Liver (tissue), 9 donors: Measurements from ENCODE around the gene OR5D18. TPM values are rescaled to one million over a fixed set of nuclear protein-coding genes. Genes with fewer than 3 reads are reported as not detected.

ENCODE experiments used
- DNase-seq: peaks from one replicate; pipeline ENCODE4 v3.0.0-alpha.2; 2017; ENCODE audit warnings: low spot score
- H3K27ac ChIP-seq, 2 donors: one replicate each; pipeline ENCODE4 v1.7.0; 2013; ENCODE audit warnings: inconsistent platforms in 2 of 2, low read length in 2 of 2, control low read depth in 1 of 2, low read depth in 1 of 2, mild to moderate bottlenecking in 1 of 2
- H3K27me3 ChIP-seq, 4 donors: one replicate each; pipeline versions ENCODE4 v1.6.1 to v1.7.0; 2013; ENCODE audit warnings: low read length in 3 of 4, inconsistent platforms in 1 of 4, mild to moderate bottlenecking in 1 of 4, moderate library complexity in 1 of 4; ENCODE audit not compliant: control insufficient read depth in 4 of 4, insufficient read depth in 4 of 4
- H3K36me3 ChIP-seq, 4 donors: one replicate each; pipeline versions ENCODE4 v1.6.1 to v1.7.0; 2013; ENCODE audit warnings: low read length in 3 of 4, mild to moderate bottlenecking in 3 of 4, low read depth in 1 of 4, moderate library complexity in 1 of 4; ENCODE audit not compliant: control insufficient read depth in 4 of 4, insufficient read depth in 3 of 4
- H3K4me1 ChIP-seq, 4 donors: one replicate each; pipeline versions ENCODE4 v1.6.1 to v1.7.0; 2013; ENCODE audit warnings: low read length in 3 of 4, mild to moderate bottlenecking in 3 of 4, moderate library complexity in 1 of 4; ENCODE audit not compliant: control insufficient read depth in 4 of 4, insufficient read depth in 4 of 4
- H3K4me3 ChIP-seq, 3 donors: one replicate each; pipeline versions ENCODE4 v1.6.1 to v1.7.0; 2013; ENCODE audit warnings: low read length in 3 of 3, control low read depth in 1 of 3, low read depth in 1 of 3, mild to moderate bottlenecking in 1 of 3
- H3K9ac ChIP-seq, 2 donors: one replicate each; pipeline ENCODE4 v1.7.0; 2013; ENCODE audit warnings: low read length in 2 of 2, mild to moderate bottlenecking in 2 of 2, moderate library complexity in 2 of 2, control low read depth in 1 of 2, low read depth in 1 of 2
- H3K9me3 ChIP-seq, 4 donors: one replicate each; pipeline versions ENCODE4 v1.6.1 to v1.7.0; 2013; ENCODE audit warnings: low read length in 3 of 4; ENCODE audit not compliant: control insufficient read depth in 4 of 4
- ATF3 ChIP-seq: IDR thresholded peaks from 2 replicates; pipeline ENCODE4 v1.6.1; 2016; ENCODE audit warnings: antibody characterized with exemption
- CTCF ChIP-seq: fragments of 150-350 bp; IDR thresholded peaks from 2 replicates; pipeline ENCODE4 v1.5.1; 2017; ENCODE audit warnings: improper control_type of control experiment, low read depth, low read length; ENCODE audit not compliant: missing input control
- EGR1 ChIP-seq, 2 donors: IDR thresholded peaks; 2 replicates each; pipeline ENCODE4 v1.6.1; 2016 to 2018; ENCODE audit warnings: antibody characterized with exemption in 2 of 2, low read depth in 2 of 2
- FOXA1 ChIP-seq: IDR thresholded peaks from 2 replicates; pipeline ENCODE4 v1.6.1; 2016; ENCODE audit warnings: antibody characterized with exemption
- FOXA2 ChIP-seq: IDR thresholded peaks from 2 replicates; pipeline ENCODE4 v1.6.1; 2016; ENCODE audit warnings: antibody characterized with exemption
- GABPA ChIP-seq, 2 donors: IDR thresholded peaks in 1 of 2; conservative IDR thresholded peaks in 1 of 2; 2 replicates each; pipeline ENCODE4 v1.6.1; 2016; ENCODE audit warnings: antibody characterized with exemption in 2 of 2, mild to moderate bottlenecking in 1 of 2, moderate library complexity in 1 of 2
- HNF4A ChIP-seq, 2 donors: conservative IDR thresholded peaks; 2 replicates each; pipeline ENCODE4 v1.6.1; 2016; ENCODE audit warnings: antibody characterized with exemption in 2 of 2, mild to moderate bottlenecking in 2 of 2
- HNF4G ChIP-seq: IDR thresholded peaks from 2 replicates; pipeline ENCODE4 v1.6.1; 2016; ENCODE audit warnings: antibody characterized with exemption
- JUND ChIP-seq, 2 donors: IDR thresholded peaks; 2 replicates each; pipeline ENCODE4 v1.6.1; 2016; ENCODE audit warnings: antibody characterized with exemption in 2 of 2
- MAX ChIP-seq: IDR thresholded peaks from 2 replicates; pipeline ENCODE4 v1.6.1; 2016; ENCODE audit warnings: antibody characterized with exemption
- NR2F2 ChIP-seq: IDR thresholded peaks from 2 replicates; pipeline ENCODE4 v1.6.1; 2016; ENCODE audit warnings: antibody characterized with exemption
- RAD21 ChIP-seq, 2 donors: IDR thresholded peaks; 2 replicates each; pipeline ENCODE4 v1.6.1; 2016; ENCODE audit warnings: antibody characterized with exemption in 2 of 2, mild to moderate bottlenecking in 2 of 2
- REST ChIP-seq: IDR thresholded peaks from 2 replicates; pipeline ENCODE4 v1.6.1; 2016; ENCODE audit warnings: antibody characterized with exemption, mild to moderate bottlenecking
- RXRA ChIP-seq, 2 donors: IDR thresholded peaks; 2 replicates each; pipeline ENCODE4 v1.6.1; 2017 to 2018; ENCODE audit warnings: antibody characterized with exemption in 2 of 2, mild to moderate bottlenecking in 1 of 2
- SP1 ChIP-seq: IDR thresholded peaks from 2 replicates; pipeline ENCODE4 v1.6.1; 2018; ENCODE audit warnings: antibody characterized with exemption, mild to moderate bottlenecking
- TAF1 ChIP-seq: conservative IDR thresholded peaks from 2 replicates; pipeline ENCODE4 v1.6.1; 2016; ENCODE audit warnings: antibody characterized with exemption, mild to moderate bottlenecking
- YY1 ChIP-seq: IDR thresholded peaks from 2 replicates; pipeline ENCODE4 v1.6.1; 2016; ENCODE audit warnings: antibody characterized with exemption, mild to moderate bottlenecking
- ZBTB33 ChIP-seq: IDR thresholded peaks from 2 replicates; pipeline ENCODE4 v1.6.1; 2016; ENCODE audit warnings: antibody characterized with exemption
- WGBS: extraction: QIAGEN DNeasy Blood & Tissue Kit; methylation state at CpG from one replicate; pipeline ENCODE4 v1.1.7; 2013; 5-methylcytosine and 5-hydroxymethylcytosine counted together
- polyA plus RNA-seq, 2 donors: library from polyadenylated mRNA; stranded (reverse) in 1 of 2; unstranded in 1 of 2; fragments of 200-250 nt in 1 of 2; fragments of >200 nt in 1 of 2; fragmentation: Nextera tagmentation in 1 of 2; extraction: Ambion mirVana in 1 of 2; gene quantifications; one replicate each; pipeline versions ENCODE4 v1.2.1 to v1.2.3, GENCODE V29; 2013 to 2015
- total RNA-seq, 2 donors: library from RNA; depleted of rRNA; stranded (reverse); fragments of >200 nt; gene quantifications; one replicate each; pipeline ENCODE4 v1.2.3, GENCODE V29; 2014
- donor health status: healthy.
- donor health status: healthy.
- donor health status: healthy.
- donor health status: healthy.
- donor health status: healthy.

The OR5D18 gene
- total and polyA plus RNA-seq, 4 donors: not detected

GRCh38 chr11:55847453-55847852 lies 28.0 kb downstream of the OR5D18 start:
- Histone ChIP-seq H3K27me3 (no peaks in the 10 kb centered on the region), H3K36me3 (no peaks in the 10 kb centered on the region), H3K9me3 (no peaks in the 10 kb centered on the region), H3K27ac (no peak overlapping the region), H3K4me1 (no peaks in the 10 kb centered on the region), H3K9ac (no peak overlapping the region), H3K4me3 (no peak overlapping the region)
- TF ChIP-seq CTCF: no peak
- no peak for TF ChIP-seq HNF4G
- no peak for TF ChIP-seq SP1
- TF ChIP-seq YY1: no peak
- no peak for TF ChIP-seq JUND (IDR thresholded peaks at IDR 0.05)
- no peak for TF ChIP-seq GABPA (IDR thresholded peaks at IDR 0.05 in 1 of 2, conservative IDR thresholded peaks at IDR 0.05 in 1 of 2)
- no peak for TF ChIP-seq ATF3
- no peak for TF ChIP-seq NR2F2
- TF ChIP-seq RAD21 (IDR thresholded peaks at IDR 0.05): no peak
- no peak for TF ChIP-seq TAF1
- no peak for TF ChIP-seq HNF4A (conservative IDR thresholded peaks at IDR 0.05)
- TF ChIP-seq ZBTB33: no peak
- no peak for TF ChIP-seq MAX
- no peak for TF ChIP-seq RXRA (IDR thresholded peaks at IDR 0.05)
- no peak for TF ChIP-seq FOXA1
- TF ChIP-seq FOXA2: no peak
- WGBS: 30% methylated on average over 2 of the region's 2 CpGs
- no peak for DNase-seq

GRCh38 chr11:55849037-55849436 lies 29.6 kb downstream of the OR5D18 start:
- H3K4me1 ChIP-seq: no peaks in the 10 kb centered on the region
- TF ChIP-seq HNF4A (conservative IDR thresholded peaks at IDR 0.05): no peak
- no peak for TF ChIP-seq EGR1 (IDR thresholded peaks at IDR 0.05; ENCODE audit: low read depth in 2 of 2)
- TF ChIP-seq TAF1: no peak
- TF ChIP-seq NR2F2: no peak
- TF ChIP-seq YY1: no peak
- no peak for TF ChIP-seq GABPA (IDR thresholded peaks at IDR 0.05 in 1 of 2, conservative IDR thresholded peaks at IDR 0.05 in 1 of 2)
- TF ChIP-seq FOXA2: no peak
- TF ChIP-seq CTCF: no peak
- no peak for TF ChIP-seq MAX
- TF ChIP-seq JUND (IDR thresholded peaks at IDR 0.05): no peak
- TF ChIP-seq SP1: no peak
- no peak for TF ChIP-seq RXRA (IDR thresholded peaks at IDR 0.05)
- no peak for TF ChIP-seq RAD21 (IDR thresholded peaks at IDR 0.05)
- TF ChIP-seq REST: no peak
- TF ChIP-seq FOXA1: no peak
- no peak for TF ChIP-seq ATF3
- no peak for TF ChIP-seq HNF4G
- no peak overlapping the region for H3K9ac ChIP-seq
- H3K9me3 ChIP-seq: no peaks in the 10 kb centered on the region
- H3K27me3 ChIP-seq: no peaks in the 10 kb centered on the region
- no peak for DNase-seq
- H3K4me3 ChIP-seq: no peak overlapping the region
- no peaks in the 10 kb centered on the region for H3K36me3 ChIP-seq
- no peak overlapping the region for H3K27ac ChIP-seq
